Fibroblast of peridontal ligament (primary cell): ENCODE data around the gene CEBPG.

Source experiments
- DNase-seq: peaks from one replicate; pipeline ENCODE4 v3.0.0-alpha.2; 2010; ENCODE audit errors: extremely low read depth

Gene CEBPG

GRCh38 chr19:33382006-33382405 lies 8.5 kb downstream of the CEBPG start:
- DNase-seq: no peak

GRCh38 chr19:33382982-33383381 lies 9.5 kb downstream of the CEBPG start:
- no peak for DNase-seq

GRCh38 chr19:33383720-33384292 lies 10.3 kb downstream of the CEBPG start:
- DNase-seq: no peak

- DNase-seq: no peak
Measured at GRCh38 chr19:33384983-33385382, 11.5 kb downstream of the CEBPG start.

- no peak for DNase-seq
Measured at GRCh38 chr19:33385956-33386355, 12.4 kb downstream of the CEBPG start.

GRCh38 chr19:33386361-33386858 lies 12.9 kb downstream of the CEBPG start:
- no peak for DNase-seq

GRCh38 chr19:33387351-33388230 lies 14.1 kb downstream of the CEBPG start:
- no peak for DNase-seq

- peak; percentile 29 for DNase-seq
Measured at GRCh38 chr19:33388231-33388724, 14.8 kb downstream of the CEBPG start.

GRCh38 chr19:33388725-33389420 lies 15.4 kb downstream of the CEBPG start:
- no peak for DNase-seq

GRCh38 chr19:33389421-33390100 lies 16.1 kb downstream of the CEBPG start:
- no peak for DNase-seq

- no peak for DNase-seq
Measured at GRCh38 chr19:33390101-33390907, 16.8 kb downstream of the CEBPG start.

GRCh38 chr19:33390908-33391630 lies 17.6 kb downstream of the CEBPG start:
- DNase-seq: no peak

- no peak for DNase-seq
Measured at GRCh38 chr19:33391631-33392249, 18.2 kb downstream of the CEBPG start.

- DNase-seq: no peak
Measured at GRCh38 chr19:33392341-33393285, 19.1 kb downstream of the CEBPG start.

GRCh38 chr19:33393286-33394005 lies 19.9 kb downstream of the CEBPG start:
- DNase-seq: no peak

- DNase-seq: peak; percentile 71
Measured at GRCh38 chr19:33394006-33394722, 20.7 kb downstream of the CEBPG start.
